C4-2B (cell line): ENCODE measurements around the gene CD93.

Experiments
- ZFX ChIP-seq: fragments of 450-650 bp; IDR thresholded peaks from 2 replicates; pipeline ENCODE4 v1.6.1; 2017
- TF ChIP-seq, protein P1 (sequence below): fragments of 450-650 bp; conservative IDR thresholded peaks from 2 replicates; pipeline ENCODE4 v1.5.1; 2017; ENCODE audit warnings: mild to moderate bottlenecking

DNA sequence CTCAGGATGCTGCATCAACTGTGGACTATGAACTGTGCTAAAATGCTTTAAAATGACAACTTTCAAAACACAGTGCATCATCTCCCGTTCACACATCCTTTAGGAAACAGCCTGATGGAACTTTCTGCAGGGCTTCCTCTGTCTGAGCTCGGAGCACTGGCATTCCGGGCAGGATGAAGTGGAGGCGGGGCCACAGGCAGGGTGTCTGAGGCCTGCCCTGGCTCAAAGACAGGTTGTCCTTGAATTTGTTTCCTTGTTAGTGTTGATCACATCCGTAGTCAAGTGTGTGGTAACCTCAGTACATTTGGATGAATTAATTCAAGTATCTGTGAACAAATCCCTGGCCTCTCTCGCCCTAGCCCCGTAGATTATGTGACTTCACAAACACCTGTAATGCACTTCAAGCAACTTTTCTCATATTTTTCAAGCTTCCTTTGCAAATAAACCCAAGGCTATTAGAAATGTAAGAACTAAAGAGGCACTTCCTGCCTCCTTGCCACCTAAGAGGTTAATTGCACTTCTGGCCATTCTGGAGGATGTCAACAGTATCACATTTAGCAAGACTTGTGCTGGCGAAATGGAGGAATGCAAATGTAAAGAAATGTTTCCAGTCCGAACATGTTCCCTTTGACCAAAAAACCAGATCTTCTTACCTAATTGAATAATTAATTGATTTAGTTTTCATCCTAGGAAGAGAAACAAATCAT, 3.1 kb downstream of the CD93 start:
- TF ChIP-seq, protein P1, sequence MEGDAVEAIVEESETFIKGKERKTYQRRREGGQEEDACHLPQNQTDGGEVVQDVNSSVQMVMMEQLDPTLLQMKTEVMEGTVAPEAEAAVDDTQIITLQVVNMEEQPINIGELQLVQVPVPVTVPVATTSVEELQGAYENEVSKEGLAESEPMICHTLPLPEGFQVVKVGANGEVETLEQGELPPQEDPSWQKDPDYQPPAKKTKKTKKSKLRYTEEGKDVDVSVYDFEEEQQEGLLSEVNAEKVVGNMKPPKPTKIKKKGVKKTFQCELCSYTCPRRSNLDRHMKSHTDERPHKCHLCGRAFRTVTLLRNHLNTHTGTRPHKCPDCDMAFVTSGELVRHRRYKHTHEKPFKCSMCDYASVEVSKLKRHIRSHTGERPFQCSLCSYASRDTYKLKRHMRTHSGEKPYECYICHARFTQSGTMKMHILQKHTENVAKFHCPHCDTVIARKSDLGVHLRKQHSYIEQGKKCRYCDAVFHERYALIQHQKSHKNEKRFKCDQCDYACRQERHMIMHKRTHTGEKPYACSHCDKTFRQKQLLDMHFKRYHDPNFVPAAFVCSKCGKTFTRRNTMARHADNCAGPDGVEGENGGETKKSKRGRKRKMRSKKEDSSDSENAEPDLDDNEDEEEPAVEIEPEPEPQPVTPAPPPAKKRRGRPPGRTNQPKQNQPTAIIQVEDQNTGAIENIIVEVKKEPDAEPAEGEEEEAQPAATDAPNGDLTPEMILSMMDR = no peak
- no peak for TF ChIP-seq ZFX
